HEK293T (cell line): ENCODE data around the gene MEST.

Experiments used
- BHLHE40 ChIP-seq: fragments of 450-650 bp; IDR thresholded peaks from 2 replicates; pipeline ENCODE4 v1.6.1; 2016; ENCODE audit warnings: mild to moderate bottlenecking, moderate library complexity, borderline replicate concordance
- LEF1 ChIP-seq: fragments of 450-650 bp; IDR thresholded peaks from 2 replicates; pipeline ENCODE4 v1.6.1; 2017; ENCODE audit warnings: mild to moderate bottlenecking, borderline replicate concordance
- NFRKB ChIP-seq: fragments of 450-650 bp; IDR thresholded peaks from 2 replicates; pipeline ENCODE4 v1.6.1; 2016; ENCODE audit warnings: mild to moderate bottlenecking, moderate library complexity
- SP1 ChIP-seq: fragments of 450-650 bp; IDR thresholded peaks from 2 replicates; pipeline ENCODE4 v1.6.1; 2017
- SUZ12 ChIP-seq: fragments of 450-650 bp; IDR thresholded peaks from 2 replicates; pipeline ENCODE4 v1.6.1; 2016; ENCODE audit warnings: mild to moderate bottlenecking
- TARDBP ChIP-seq: fragments of 450-650 bp; IDR thresholded peaks from 2 replicates; pipeline ENCODE4 v1.6.1; 2016

- no peak for TF ChIP-seq SP1
- no peak for TF ChIP-seq TARDBP
- TF ChIP-seq BHLHE40 = no peak
- no peak for TF ChIP-seq NFRKB
- TF ChIP-seq SUZ12 = no peak
- TF ChIP-seq LEF1 = no peak
Measured at GRCh38 chr7:130490888-130491804, 739 bp upstream of the MEST start.
